A549 (cell line): ENCODE results near the gene BACH1.

Source experiments
- CHD2 ChIP-seq: fragments of 150-350 bp; IDR thresholded peaks from 2 replicates; pipeline ENCODE4 v1.6.1; 2014; ENCODE audit warnings: low read length; ENCODE audit not compliant: partially characterized antibody
- CHD4 ChIP-seq: fragments of 200-600 bp; sonication (generic); IDR thresholded peaks from 2 replicates; pipeline ENCODE4 v1.6.1; 2016; ENCODE audit warnings: antibody characterized with exemption, mild to moderate bottlenecking, borderline replicate concordance
- CTCF ChIP-seq: fragments of >200 bp; sonication (Bioruptor Twin); formaldehyde crosslinking; IDR thresholded peaks from 3 replicates; pipeline ENCODE4 v1.5.1; 2016
- EP300 ChIP-seq, 2 experiments: fragments of >200 bp; sonication (Bioruptor Twin); formaldehyde crosslinking; IDR thresholded peaks; 2 replicates in 1 of 2; 3 replicates in 1 of 2; pipeline ENCODE4 v1.6.1; 2016 to 2017
- HES2 ChIP-seq: fragments of >200 bp; sonication (Bioruptor Twin); formaldehyde crosslinking; IDR thresholded peaks from 2 replicates; pipeline ENCODE4 v1.6.1; 2016
- JUNB ChIP-seq: fragments of >200 bp; sonication (Bioruptor Twin); formaldehyde crosslinking; IDR thresholded peaks from 2 replicates; pipeline ENCODE4 v1.6.1; 2016
- MAX ChIP-seq: IDR thresholded peaks from 2 replicates; pipeline ENCODE4 v1.6.1; 2012
- POLR2A ChIP-seq: IDR thresholded peaks from 2 replicates; pipeline ENCODE4 v1.6.1; 2012; ENCODE audit warnings: mild to moderate bottlenecking, low read length
- REST ChIP-seq: fragments of 200-600 bp; sonication (generic); IDR thresholded peaks from 2 replicates; pipeline ENCODE4 v1.6.1; 2016; ENCODE audit warnings: antibody characterized with exemption, mild to moderate bottlenecking, moderate library complexity
- RFX5 ChIP-seq: fragments of 450-650 bp; IDR thresholded peaks from 2 replicates; pipeline ENCODE4 v1.7.1; 2014; ENCODE audit warnings: antibody characterized with exemption, mild to moderate bottlenecking, moderate library complexity
- RNF2 ChIP-seq: fragments of 200-600 bp; sonication (generic); IDR thresholded peaks from 2 replicates; pipeline ENCODE4 v1.6.1; 2016; ENCODE audit warnings: low read depth, mild to moderate bottlenecking, antibody characterized with exemption, moderate library complexity, borderline replicate concordance

- TF ChIP-seq MAX (no peak), CTCF (no peak), CHD2 (no peak), CHD4 (no peak), HES2 (no peak), REST (no peak), RFX5 (no peak), JUNB (no peak), POLR2A (no peak), RNF2 (no peak), EP300 (IDR thresholded peaks at IDR 0.05) (no peak)
Observed at GRCh38 chr21:29302359-29302875, 3.7 kb downstream of the BACH1 start.
